OCI-LY1 (cell line): ENCODE results near the gene FARP1.

Experiments used
- EZH2 ChIP-seq: fragments of 200-600 bp; sonication (generic), shearing (Covaris generic); IDR thresholded peaks from 2 replicates; pipeline ENCODE4 v1.8.0; 2017; ENCODE audit warnings: borderline replicate concordance, mixed run types, mild to moderate bottlenecking, antibody characterized with exemption, low read length, moderate library complexity, mixed read lengths
- TF ChIP-seq, protein P1 (sequence below): fragments of 200-600 bp; sonication (generic), shearing (Covaris generic); IDR thresholded peaks from 2 replicates; pipeline ENCODE4 v1.5.1; 2017; ENCODE audit warnings: mild to moderate bottlenecking, antibody characterized with exemption, low read length, moderate library complexity, mixed read lengths

DNA sequence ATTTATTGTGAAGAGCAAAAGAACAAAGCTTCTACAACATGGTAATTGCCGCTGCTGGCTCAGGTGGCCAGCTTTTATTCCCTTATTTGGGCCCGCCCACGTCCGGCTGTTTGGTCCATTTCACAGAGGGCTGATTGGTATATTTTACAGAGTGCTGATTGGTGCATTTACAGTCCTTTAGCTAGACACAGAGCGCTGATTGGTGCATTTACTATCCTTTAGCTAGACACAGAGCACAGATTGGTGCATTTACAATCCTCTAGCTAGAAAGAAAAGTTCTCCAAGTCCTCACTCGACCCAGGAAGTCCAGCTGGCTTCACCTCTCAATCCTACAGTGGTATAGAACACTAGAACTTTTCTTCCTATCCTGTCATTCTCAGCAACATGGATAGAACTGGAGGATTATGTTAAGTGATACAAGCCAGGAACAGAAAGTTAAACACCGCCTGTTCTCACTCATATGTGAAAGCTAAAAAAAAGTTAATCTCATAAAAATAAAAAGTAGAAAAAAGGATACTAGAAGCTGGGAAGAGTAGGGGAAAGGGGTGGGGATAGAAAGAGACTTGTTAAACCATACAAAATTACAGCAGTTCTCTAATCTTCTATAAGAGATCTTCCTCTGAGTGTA, 33.6 kb upstream of the FARP1 start:
- TF ChIP-seq EZH2, result no peak
- TF ChIP-seq, protein P1, sequence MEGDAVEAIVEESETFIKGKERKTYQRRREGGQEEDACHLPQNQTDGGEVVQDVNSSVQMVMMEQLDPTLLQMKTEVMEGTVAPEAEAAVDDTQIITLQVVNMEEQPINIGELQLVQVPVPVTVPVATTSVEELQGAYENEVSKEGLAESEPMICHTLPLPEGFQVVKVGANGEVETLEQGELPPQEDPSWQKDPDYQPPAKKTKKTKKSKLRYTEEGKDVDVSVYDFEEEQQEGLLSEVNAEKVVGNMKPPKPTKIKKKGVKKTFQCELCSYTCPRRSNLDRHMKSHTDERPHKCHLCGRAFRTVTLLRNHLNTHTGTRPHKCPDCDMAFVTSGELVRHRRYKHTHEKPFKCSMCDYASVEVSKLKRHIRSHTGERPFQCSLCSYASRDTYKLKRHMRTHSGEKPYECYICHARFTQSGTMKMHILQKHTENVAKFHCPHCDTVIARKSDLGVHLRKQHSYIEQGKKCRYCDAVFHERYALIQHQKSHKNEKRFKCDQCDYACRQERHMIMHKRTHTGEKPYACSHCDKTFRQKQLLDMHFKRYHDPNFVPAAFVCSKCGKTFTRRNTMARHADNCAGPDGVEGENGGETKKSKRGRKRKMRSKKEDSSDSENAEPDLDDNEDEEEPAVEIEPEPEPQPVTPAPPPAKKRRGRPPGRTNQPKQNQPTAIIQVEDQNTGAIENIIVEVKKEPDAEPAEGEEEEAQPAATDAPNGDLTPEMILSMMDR, result no peak
